ENCODE measurements around the gene C13orf46. TPM values are rescaled to one million over a fixed set of nuclear protein-coding genes. Genes with fewer than 3 reads are reported as not detected.

Gene C13orf46
- total and polyA plus RNA-seq, 10 of the 15 experiments (the other 5 are each of a cell fraction or from before 2014, with no cell fraction given), result 0.01 to 0.18 (median 0.09) TPM; not detected in 6

DNA sequence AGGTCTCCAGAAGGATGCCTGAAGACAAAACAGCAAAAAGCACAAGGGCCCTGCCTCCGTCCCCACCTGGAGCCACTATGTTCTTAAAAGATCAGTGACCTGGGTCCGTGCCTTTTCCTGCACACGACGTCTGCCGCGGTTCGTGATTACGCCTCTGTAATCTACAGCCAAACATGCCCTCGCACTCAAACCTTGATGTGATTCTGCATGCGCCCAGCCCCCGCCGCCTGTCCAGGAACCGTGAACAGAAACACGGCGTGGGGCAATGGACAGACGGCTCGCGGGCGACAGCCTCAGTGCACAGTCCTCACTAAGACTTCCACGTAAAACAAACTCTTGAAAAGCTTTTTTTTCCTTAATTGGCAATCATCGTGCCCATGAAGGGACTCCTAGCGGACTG lies 15.5 kb downstream of the C13orf46 start:
- H3K4me2 ChIP-seq (ENCODE audit: control insufficient read depth, insufficient read depth), result no peak overlapping the region
- in situ Hi-C loops (cut with MboI) (loop anchor here (5.0 kb wide), 1 partner anchor 264 kb away; no protein-coding TSS in a partner anchor), intact Hi-C loops (cut with micrococcal nuclease; ENCODE audit: unreplicated experiment) (no loop called here)
- ATAC-seq, result no peak
- H2AFZ ChIP-seq (ENCODE audit: control insufficient read depth, low read depth, low read length), result no peak overlapping the region
- SMC1A ChIA-PET (ENCODE audit: uncharacterized antibody, unreplicated experiment), result no interaction called here
- no TSS peak for BruUV-seq (replicated peaks)
- H3K27me3 ChIP-seq (replicated peaks in 1 of 2; ENCODE audit: control insufficient read depth in 2 of 2, insufficient read depth in 2 of 2, low read length in 1 of 2), result no peaks in the 10 kb centered on the region
- 81% methylated on average over 22 of the region's 22 CpGs for WGBS (ENCODE audit: insufficient coverage, insufficient replicate concordance, low lambda C conversion rate, missing lambda C conversion rate)
- POLR2A ChIA-PET, result no interaction called here
- peaks cover 7% of the 10 kb centered on the region; the same call in 1 of the 3 replicates for H3K9me3 ChIP-seq (replicated peaks; ENCODE audit: control insufficient read depth, insufficient read depth, low read length)
- TF ChIP-seq CBFB (IDR thresholded peaks at IDR 0.05; ENCODE audit: low read depth) (no peak), STAT1 (conservative IDR thresholded peaks at IDR 0.05) (no peak), BMI1 (IDR thresholded peaks at IDR 0.05; ENCODE audit: borderline replicate concordance) (no peak), YY1 (IDR thresholded peaks at IDR 0.05; ENCODE audit: low read depth, low read length) (no peak), EGR1 (IDR thresholded peaks at IDR 0.05; ENCODE audit: borderline replicate concordance in 1 of 2, low read depth in 2 of 2, low read length in 2 of 2) (no peak), CEBPB (IDR thresholded peaks at IDR 0.05; ENCODE audit: borderline replicate concordance in 1 of 2, low read depth in 2 of 2, low read length in 2 of 2) (no peak), MYB (IDR thresholded peaks at IDR 0.05; ENCODE audit: borderline replicate concordance, low read depth, low read length) (no peak), HDGF (IDR thresholded peaks at IDR 0.05) (no peak), CREB1 (IDR thresholded peaks at IDR 0.05; ENCODE audit: low read depth) (no peak), MEF2A (IDR thresholded peaks at IDR 0.05; ENCODE audit: insufficient read depth, low read depth, low read length) (no peak), EZH2 (IDR thresholded peaks at IDR 0.05; ENCODE audit: borderline replicate concordance, control insufficient read depth, low read depth, low read length) (no peak), PAX8 (IDR thresholded peaks at IDR 0.05) (no peak), SREBF1 (IDR thresholded peaks at IDR 0.05; ENCODE audit: low read length) (no peak)
- TF ChIP-seq, protein P1, sequence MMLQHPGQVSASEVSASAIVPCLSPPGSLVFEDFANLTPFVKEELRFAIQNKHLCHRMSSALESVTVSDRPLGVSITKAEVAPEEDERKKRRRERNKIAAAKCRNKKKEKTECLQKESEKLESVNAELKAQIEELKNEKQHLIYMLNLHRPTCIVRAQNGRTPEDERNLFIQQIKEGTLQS (IDR thresholded peaks at IDR 0.05; ENCODE audit: borderline replicate concordance, extremely low read depth, low read depth, low read length), result no peak
- TF ChIP-seq, protein P2, sequence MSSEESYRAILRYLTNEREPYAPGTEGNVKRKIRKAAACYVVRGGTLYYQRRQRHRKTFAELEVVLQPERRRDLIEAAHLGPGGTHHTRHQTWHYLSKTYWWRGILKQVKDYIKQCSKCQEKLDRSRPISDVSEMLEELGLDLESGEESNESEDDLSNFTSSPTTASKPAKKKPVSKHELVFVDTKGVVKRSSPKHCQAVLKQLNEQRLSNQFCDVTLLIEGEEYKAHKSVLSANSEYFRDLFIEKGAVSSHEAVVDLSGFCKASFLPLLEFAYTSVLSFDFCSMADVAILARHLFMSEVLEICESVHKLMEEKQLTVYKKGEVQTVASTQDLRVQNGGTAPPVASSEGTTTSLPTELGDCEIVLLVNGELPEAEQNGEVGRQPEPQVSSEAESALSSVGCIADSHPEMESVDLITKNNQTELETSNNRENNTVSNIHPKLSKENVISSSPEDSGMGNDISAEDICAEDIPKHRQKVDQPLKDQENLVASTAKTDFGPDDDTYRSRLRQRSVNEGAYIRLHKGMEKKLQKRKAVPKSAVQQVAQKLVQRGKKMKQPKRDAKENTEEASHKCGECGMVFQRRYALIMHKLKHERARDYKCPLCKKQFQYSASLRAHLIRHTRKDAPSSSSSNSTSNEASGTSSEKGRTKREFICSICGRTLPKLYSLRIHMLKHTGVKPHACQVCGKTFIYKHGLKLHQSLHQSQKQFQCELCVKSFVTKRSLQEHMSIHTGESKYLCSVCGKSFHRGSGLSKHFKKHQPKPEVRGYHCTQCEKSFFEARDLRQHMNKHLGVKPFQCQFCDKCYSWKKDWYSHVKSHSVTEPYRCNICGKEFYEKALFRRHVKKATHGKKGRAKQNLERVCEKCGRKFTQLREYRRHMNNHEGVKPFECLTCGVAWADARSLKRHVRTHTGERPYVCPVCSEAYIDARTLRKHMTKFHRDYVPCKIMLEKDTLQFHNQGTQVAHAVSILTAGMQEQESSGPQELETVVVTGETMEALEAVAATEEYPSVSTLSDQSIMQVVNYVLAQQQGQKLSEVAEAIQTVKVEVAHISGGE (CRISPR knock-in tag; IDR thresholded peaks at IDR 0.05), result no peak
- no peak for DNase-seq (ENCODE audit: low read depth, low spot score)
- H3K4me3 ChIP-seq, result no peak overlapping the region
- no peak for FAIRE-seq
- no peak overlapping the region for H3K27ac ChIP-seq (ENCODE audit: control insufficient read depth, insufficient read depth)
- no peak overlapping the region for H3K9ac ChIP-seq (ENCODE audit: control insufficient read depth, insufficient read depth, low read length)
- CTCF ChIA-PET, result no interaction called here
- no peaks in the 10 kb centered on the region for H3K79me2 ChIP-seq (ENCODE audit: control insufficient read depth, insufficient read depth, low read length)
- RAD21 ChIA-PET (ENCODE audit: unreplicated experiment), result no interaction called here
- no peaks in the 10 kb centered on the region for H3K36me3 ChIP-seq (ENCODE audit: control insufficient read depth in 2 of 2, insufficient read depth in 2 of 2, low read length in 1 of 2)
- no peaks in the 10 kb centered on the region for H4K20me1 ChIP-seq (ENCODE audit: control insufficient read depth, insufficient read depth)
- H3K4me1 ChIP-seq (ENCODE audit: control insufficient read depth, insufficient read depth, low read length), result no peaks in the 10 kb centered on the region
